Stimulated activated CD4-positive, alpha-beta T cell treated with anti-CD3 and anti-CD28 coated beads, Interleukin-2, amount 100 ng/mL, for 4 hours (primary cell): ENCODE results near the gene CFAP221.

Experiments used
- DNase-seq: peaks from one replicate; pipeline ENCODE4 v3.0.0-alpha.2; 2020; ENCODE audit warnings: low read depth

CFAP221 gene

GRCh38 chr2:119544075-119544938 lies at the start of gene CFAP221:
TSS of gene CFAP221 (plus strand) at chr2:119544449. CDS start at chr2:119546132, 1,683 bp downstream.
- DNase-seq = peak; percentile 7

- no peak for DNase-seq
Observed at GRCh38 chr2:119495948-119496347, 48.3 kb upstream of the CFAP221 start.

GRCh38 chr2:119496682-119497081 lies 47.6 kb upstream of the CFAP221 start:
- no peak for DNase-seq

GRCh38 chr2:119508756-119509155 lies 35.5 kb upstream of the CFAP221 start:
- DNase-seq = no peak

- DNase-seq = no peak
Observed at GRCh38 chr2:119511989-119512388, 32.3 kb upstream of the CFAP221 start.

- DNase-seq = no peak
Observed at GRCh38 chr2:119512946-119513345, 31.3 kb upstream of the CFAP221 start.

GRCh38 chr2:119513832-119514231 lies 30.4 kb upstream of the CFAP221 start:
- DNase-seq = no peak

GRCh38 chr2:119516121-119516520 lies 28.1 kb upstream of the CFAP221 start:
- DNase-seq = no peak

- DNase-seq = peak; percentile 6
Observed at GRCh38 chr2:119517433-119517832, 26.8 kb upstream of the CFAP221 start.

- no peak for DNase-seq
Observed at GRCh38 chr2:119518401-119519056, 25.7 kb upstream of the CFAP221 start.

- DNase-seq = no peak
Observed at GRCh38 chr2:119519057-119519408, 25.2 kb upstream of the CFAP221 start.

- no peak for DNase-seq
Observed at GRCh38 chr2:119520696-119521432, 23.4 kb upstream of the CFAP221 start.

GRCh38 chr2:119521433-119522050 lies 22.7 kb upstream of the CFAP221 start:
- no peak for DNase-seq

GRCh38 chr2:119522671-119523070 lies 21.6 kb upstream of the CFAP221 start:
- DNase-seq = no peak

GRCh38 chr2:119523383-119523951 lies 20.8 kb upstream of the CFAP221 start:
- no peak for DNase-seq

- DNase-seq = no peak
Observed at GRCh38 chr2:119523952-119524694, 20.1 kb upstream of the CFAP221 start, which contains the start of gene SCTR. TSS of gene SCTR (minus strand) at chr2:119524483. CDS start at chr2:119524226, 257 bp downstream.

GRCh38 chr2:119525614-119526013 lies 18.6 kb upstream of the CFAP221 start:
- DNase-seq = no peak

GRCh38 chr2:119527999-119528398 lies 16.2 kb upstream of the CFAP221 start:
- DNase-seq = no peak

- no peak for DNase-seq
Observed at GRCh38 chr2:119531292-119531691, 13.0 kb upstream of the CFAP221 start.

- DNase-seq = no peak
Observed at GRCh38 chr2:119533560-119533959, 10.7 kb upstream of the CFAP221 start.

- DNase-seq = no peak
Observed at GRCh38 chr2:119536211-119536610, 8.0 kb upstream of the CFAP221 start.
